Neural progenitor cell (in vitro differentiated cells): ENCODE data around the gene FMNL2. TPM values are rescaled to one million over a fixed set of nuclear protein-coding genes. Genes with fewer than 3 reads are reported as not detected.

Experiments used
- DNase-seq: peaks from one replicate; pipeline ENCODE4 v3.0.0-alpha.2; 2016; ENCODE audit warnings: low spot score
- H2AFZ ChIP-seq: fragments of 200-600 bp; sonication (generic); replicated peaks from 2 replicates; pipeline ENCODE4 v1.6.1; 2016; ENCODE audit warnings: antibody characterized with exemption
- H3F3A ChIP-seq: fragments of 200-600 bp; sonication (generic); 2 replicates; pipeline ENCODE4 v1.6.1; 2016; ENCODE audit warnings: antibody characterized with exemption, low read depth
- H3K27ac ChIP-seq: fragments of 200-600 bp; sonication (generic); 2 replicates; pipeline ENCODE4 v1.5.1; 2016; ENCODE audit warnings: mild to moderate bottlenecking
- H3K27me3 ChIP-seq: fragments of 200-600 bp; sonication (generic); 2 replicates; pipeline ENCODE4 v1.6.1; 2016; ENCODE audit warnings: mild to moderate bottlenecking, moderate library complexity
- H3K36me3 ChIP-seq: fragments of 200-600 bp; sonication (generic); 2 replicates; pipeline ENCODE4 v1.5.1; 2016
- H3K4me1 ChIP-seq: fragments of 200-600 bp; sonication (generic); 2 replicates; pipeline ENCODE4 v1.6.1; 2016; ENCODE audit warnings: mixed run types
- H3K4me2 ChIP-seq: fragments of 200-600 bp; sonication (generic); 2 replicates; pipeline ENCODE4 v1.6.1; 2016
- H3K4me3 ChIP-seq: fragments of 200-600 bp; sonication (generic); 2 replicates; pipeline ENCODE4 v1.5.1; 2016
- H3K79me2 ChIP-seq: fragments of 200-600 bp; sonication (generic); 2 replicates; pipeline ENCODE4 v1.6.1; 2016; ENCODE audit warnings: low read depth
- H3K9ac ChIP-seq: fragments of 200-600 bp; sonication (generic); 2 replicates; pipeline ENCODE4 v1.6.1; 2016
- H3K9me3 ChIP-seq: fragments of 200-600 bp; sonication (generic); 2 replicates; pipeline ENCODE4 v1.5.1; 2016; ENCODE audit warnings: low read depth
- H4K20me1 ChIP-seq: fragments of 200-600 bp; sonication (generic); 2 replicates; pipeline ENCODE4 v1.6.1; 2016; ENCODE audit warnings: low read depth
- H3K27ac Mint-ChIP-seq: 3 replicates; pipeline ENCODE4 v1.8.0; 2021; ENCODE audit warnings: mixed read lengths
- H3K27me3 Mint-ChIP-seq: 2 replicates; pipeline ENCODE4 v1.8.0; 2022; ENCODE audit warnings: low read depth, mild to moderate bottlenecking, inconsistent platforms, moderate library complexity, mixed read lengths; ENCODE audit not compliant: insufficient read depth
- H3K36me3 Mint-ChIP-seq: 3 replicates; pipeline ENCODE4 v1.8.0; 2021; ENCODE audit warnings: mixed read lengths
- H3K4me1 Mint-ChIP-seq: 3 replicates; pipeline ENCODE4 v1.8.0; 2021; ENCODE audit warnings: mixed read lengths
- H3K4me3 Mint-ChIP-seq: 3 replicates; pipeline ENCODE4 v1.8.0; 2021; ENCODE audit warnings: mild to moderate bottlenecking, moderate library complexity, mixed read lengths
- H3K9me3 Mint-ChIP-seq: 3 replicates; pipeline ENCODE4 v1.8.0; 2020; ENCODE audit warnings: mixed read lengths
- EZH2 ChIP-seq: fragments of 200-600 bp; sonication (generic); IDR thresholded peaks from 2 replicates; pipeline ENCODE4 v1.6.1; 2017; ENCODE audit warnings: antibody characterized with exemption, mild to moderate bottlenecking, moderate library complexity
- EZH2phosphoT487 ChIP-seq: fragments of 200-600 bp; sonication (generic); IDR thresholded peaks from 2 replicates; pipeline ENCODE4 v1.6.1; 2017; ENCODE audit warnings: antibody characterized with exemption
- total RNA-seq: library from RNA; depleted of rRNA; stranded (reverse); fragments of >200 nt; gene quantifications from 2 replicates; pipeline ENCODE4 v1.2.3, GENCODE V29; 2015; ENCODE audit warnings: low replicate concordance
- TF ChIP-seq, protein P1 (sequence below): fragments of 200-600 bp; sonication (generic); IDR thresholded peaks from 2 replicates; pipeline ENCODE4 v1.5.1; 2017; ENCODE audit warnings: antibody characterized with exemption, mild to moderate bottlenecking

The FMNL2 gene
- total RNA-seq, 1 donor from 2014 or later, result 99.7 TPM

DNA sequence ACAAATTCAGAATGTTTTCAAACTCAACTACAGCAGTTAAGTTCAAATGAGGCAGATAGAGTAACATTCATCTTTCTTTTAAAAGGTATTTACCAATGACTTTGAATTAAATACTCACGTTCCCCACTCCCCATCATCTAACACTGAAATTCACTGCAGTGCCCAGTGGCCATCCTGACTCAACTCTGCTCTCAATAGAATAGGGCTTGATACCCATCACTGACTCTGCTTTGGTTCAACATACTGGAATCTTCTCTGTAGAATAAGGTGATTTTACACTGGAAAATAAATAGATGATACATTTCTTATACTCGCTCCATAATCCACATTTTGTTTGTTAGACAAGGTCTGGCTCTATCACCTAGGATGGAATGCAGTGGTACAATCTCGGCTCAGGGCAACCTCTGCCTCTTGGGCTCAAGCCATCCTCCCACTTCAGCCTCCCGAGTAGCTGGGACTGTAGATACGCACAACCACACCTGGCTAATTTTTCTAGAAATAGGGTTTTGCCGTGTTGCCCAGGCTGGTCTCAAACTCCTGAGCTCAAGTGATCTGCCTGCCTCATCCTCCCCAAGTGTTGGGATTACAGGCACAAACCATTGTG, 315.9 kb downstream of the FMNL2 start:
- peaks cover 11% of the 10 kb centered on the region for H3K36me3 Mint-ChIP-seq
- Histone ChIP-seq H3K36me3 (peaks cover 20% of the 10 kb centered on the region), H4K20me1 (peaks cover 13% of the 10 kb centered on the region), H3K9me3 (no peaks in the 10 kb centered on the region), H3K4me2 (no peak overlapping the region), H3F3A (peaks cover 59% of the 10 kb centered on the region), H3K9ac (no peak overlapping the region), H3K27me3 (no peaks in the 10 kb centered on the region), H3K79me2 (no peaks in the 10 kb centered on the region), H3K4me3 (no peak overlapping the region), H2AFZ (no peak overlapping the region), H3K4me1 (peaks cover 24% of the 10 kb centered on the region), H3K27ac (no peak overlapping the region)
- no peak for DNase-seq
- peaks cover 15% of the 10 kb centered on the region for H3K4me1 Mint-ChIP-seq
- no peaks in the 10 kb centered on the region for H3K9me3 Mint-ChIP-seq
- H3K4me3 Mint-ChIP-seq, result no peak overlapping the region
- TF ChIP-seq EZH2 (no peak), EZH2phosphoT487 (no peak)
- TF ChIP-seq, protein P1, sequence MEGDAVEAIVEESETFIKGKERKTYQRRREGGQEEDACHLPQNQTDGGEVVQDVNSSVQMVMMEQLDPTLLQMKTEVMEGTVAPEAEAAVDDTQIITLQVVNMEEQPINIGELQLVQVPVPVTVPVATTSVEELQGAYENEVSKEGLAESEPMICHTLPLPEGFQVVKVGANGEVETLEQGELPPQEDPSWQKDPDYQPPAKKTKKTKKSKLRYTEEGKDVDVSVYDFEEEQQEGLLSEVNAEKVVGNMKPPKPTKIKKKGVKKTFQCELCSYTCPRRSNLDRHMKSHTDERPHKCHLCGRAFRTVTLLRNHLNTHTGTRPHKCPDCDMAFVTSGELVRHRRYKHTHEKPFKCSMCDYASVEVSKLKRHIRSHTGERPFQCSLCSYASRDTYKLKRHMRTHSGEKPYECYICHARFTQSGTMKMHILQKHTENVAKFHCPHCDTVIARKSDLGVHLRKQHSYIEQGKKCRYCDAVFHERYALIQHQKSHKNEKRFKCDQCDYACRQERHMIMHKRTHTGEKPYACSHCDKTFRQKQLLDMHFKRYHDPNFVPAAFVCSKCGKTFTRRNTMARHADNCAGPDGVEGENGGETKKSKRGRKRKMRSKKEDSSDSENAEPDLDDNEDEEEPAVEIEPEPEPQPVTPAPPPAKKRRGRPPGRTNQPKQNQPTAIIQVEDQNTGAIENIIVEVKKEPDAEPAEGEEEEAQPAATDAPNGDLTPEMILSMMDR, result no peak
- H3K27me3 Mint-ChIP-seq, result no peaks in the 10 kb centered on the region
- H3K27ac Mint-ChIP-seq, result no peak overlapping the region

GRCh38 chr2:152651834-152652233, 316.9 kb downstream of the FMNL2 start:
- DNase-seq, result no peak
- H3K4me3 ChIP-seq, result no peak overlapping the region
- H3K4me1 Mint-ChIP-seq, result peaks cover 13% of the 10 kb centered on the region
- H3K9ac ChIP-seq, result no peak overlapping the region
- H4K20me1 ChIP-seq, result peaks cover 13% of the 10 kb centered on the region
- H3K27ac ChIP-seq, result no peak overlapping the region
- H3K79me2 ChIP-seq, result no peaks in the 10 kb centered on the region
- peaks cover 17% of the 10 kb centered on the region for H3K36me3 Mint-ChIP-seq
- no peaks in the 10 kb centered on the region for H3K9me3 ChIP-seq
- H3K4me2 ChIP-seq, result no peak overlapping the region
- H3F3A ChIP-seq, result peaks cover 56% of the 10 kb centered on the region
- peaks cover 26% of the 10 kb centered on the region for H3K36me3 ChIP-seq
- H3K4me1 ChIP-seq, result peaks cover 20% of the 10 kb centered on the region
- no peak overlapping the region for H2AFZ ChIP-seq
- H3K27me3 ChIP-seq, result no peaks in the 10 kb centered on the region
- H3K27me3 Mint-ChIP-seq, result no peaks in the 10 kb centered on the region
- no peaks in the 10 kb centered on the region for H3K9me3 Mint-ChIP-seq
- H3K27ac Mint-ChIP-seq, result no peak overlapping the region
- H3K4me3 Mint-ChIP-seq, result no peak overlapping the region
- no peak for TF ChIP-seq EZH2phosphoT487
- TF ChIP-seq, protein P1, result no peak
- no peak for TF ChIP-seq EZH2

- H3K36me3 ChIP-seq, result peaks cover 49% of the 10 kb centered on the region
- no peak overlapping the region for H3K4me2 ChIP-seq
- H3K4me3 Mint-ChIP-seq, result no peak overlapping the region
- peaks cover 9% of the 10 kb centered on the region for H4K20me1 ChIP-seq
- H3K9me3 ChIP-seq, result no peaks in the 10 kb centered on the region
- H3K27me3 ChIP-seq, result no peaks in the 10 kb centered on the region
- no peak for TF ChIP-seq EZH2phosphoT487
- TF ChIP-seq, protein P1, result no peak
- no peak overlapping the region for H3K4me3 ChIP-seq
- H3K36me3 Mint-ChIP-seq, result peaks cover 31% of the 10 kb centered on the region
- no peak overlapping the region for H3K9ac ChIP-seq
- H3K9me3 Mint-ChIP-seq, result no peaks in the 10 kb centered on the region
- H3K27me3 Mint-ChIP-seq, result no peaks in the 10 kb centered on the region
- H3K79me2 ChIP-seq, result no peaks in the 10 kb centered on the region
- no peaks in the 10 kb centered on the region for H3K4me1 ChIP-seq
- H3K4me1 Mint-ChIP-seq, result peaks cover 2% of the 10 kb centered on the region
- H3F3A ChIP-seq, result peaks cover 32% of the 10 kb centered on the region
- H2AFZ ChIP-seq, result no peak overlapping the region
- no peak overlapping the region for H3K27ac Mint-ChIP-seq
- H3K27ac ChIP-seq, result no peak overlapping the region
- DNase-seq, result no peak
Observed at GRCh38 chr2:152655880-152656279, 320.9 kb downstream of the FMNL2 start.
